Retinal pigment epithelial cell (primary cell): ENCODE measurements around the gene ZNF710.

Source experiments
- DNase-seq: peaks from one replicate; pipeline ENCODE4 v3.0.0-alpha.2; 2010; ENCODE audit warnings: low read depth
- H3K4me3 ChIP-seq: 2 replicates; pipeline ENCODE4 v1.5.1; 2011; ENCODE audit warnings: mild to moderate bottlenecking, low read length, control low read depth, moderate library complexity
- TF ChIP-seq, protein P1 (sequence below): conservative IDR thresholded peaks from 2 replicates; pipeline ENCODE4 v1.5.1; 2011; ENCODE audit warnings: low read depth, low read length, control low read depth, inconsistent platforms

The ZNF710 gene

DNA sequence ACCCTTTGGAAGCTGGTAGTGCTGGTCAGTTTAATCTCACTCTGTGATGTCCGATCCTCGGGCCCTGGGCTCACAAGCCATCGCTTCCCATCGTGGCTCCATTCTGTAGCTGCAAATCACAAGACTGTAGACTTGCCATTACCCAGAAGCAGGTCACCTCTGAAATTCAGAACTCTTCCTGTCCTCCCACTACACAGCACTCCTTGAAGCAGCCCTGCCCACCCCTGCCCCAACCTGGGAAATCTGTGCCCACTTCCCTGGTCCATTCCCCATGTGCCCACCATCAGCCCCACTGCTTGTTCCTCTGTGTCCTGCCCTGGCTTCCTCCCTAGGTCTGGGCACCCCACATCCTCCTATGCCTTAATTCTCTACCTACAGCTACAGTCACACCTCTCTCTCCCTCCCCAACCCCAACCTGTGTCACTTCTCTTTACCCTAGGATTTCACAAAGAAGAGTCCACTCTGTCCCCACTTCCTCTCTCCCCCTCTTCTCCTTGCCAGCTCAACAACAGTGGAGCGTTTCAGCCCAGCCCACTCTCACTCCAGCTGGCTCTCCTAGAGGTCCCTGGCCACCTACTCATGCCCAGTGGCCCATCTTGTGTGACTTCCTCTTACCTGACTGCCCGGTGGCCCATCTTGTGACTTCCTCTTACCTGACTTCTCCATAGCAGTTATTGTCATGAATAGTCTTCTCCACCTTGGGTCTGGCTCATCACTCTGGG, 8.3 kb downstream of the ZNF710 start:
- no peak for DNase-seq
- no peak overlapping the region for H3K4me3 ChIP-seq
- TF ChIP-seq, protein P1, sequence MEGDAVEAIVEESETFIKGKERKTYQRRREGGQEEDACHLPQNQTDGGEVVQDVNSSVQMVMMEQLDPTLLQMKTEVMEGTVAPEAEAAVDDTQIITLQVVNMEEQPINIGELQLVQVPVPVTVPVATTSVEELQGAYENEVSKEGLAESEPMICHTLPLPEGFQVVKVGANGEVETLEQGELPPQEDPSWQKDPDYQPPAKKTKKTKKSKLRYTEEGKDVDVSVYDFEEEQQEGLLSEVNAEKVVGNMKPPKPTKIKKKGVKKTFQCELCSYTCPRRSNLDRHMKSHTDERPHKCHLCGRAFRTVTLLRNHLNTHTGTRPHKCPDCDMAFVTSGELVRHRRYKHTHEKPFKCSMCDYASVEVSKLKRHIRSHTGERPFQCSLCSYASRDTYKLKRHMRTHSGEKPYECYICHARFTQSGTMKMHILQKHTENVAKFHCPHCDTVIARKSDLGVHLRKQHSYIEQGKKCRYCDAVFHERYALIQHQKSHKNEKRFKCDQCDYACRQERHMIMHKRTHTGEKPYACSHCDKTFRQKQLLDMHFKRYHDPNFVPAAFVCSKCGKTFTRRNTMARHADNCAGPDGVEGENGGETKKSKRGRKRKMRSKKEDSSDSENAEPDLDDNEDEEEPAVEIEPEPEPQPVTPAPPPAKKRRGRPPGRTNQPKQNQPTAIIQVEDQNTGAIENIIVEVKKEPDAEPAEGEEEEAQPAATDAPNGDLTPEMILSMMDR: no peak

DNA sequence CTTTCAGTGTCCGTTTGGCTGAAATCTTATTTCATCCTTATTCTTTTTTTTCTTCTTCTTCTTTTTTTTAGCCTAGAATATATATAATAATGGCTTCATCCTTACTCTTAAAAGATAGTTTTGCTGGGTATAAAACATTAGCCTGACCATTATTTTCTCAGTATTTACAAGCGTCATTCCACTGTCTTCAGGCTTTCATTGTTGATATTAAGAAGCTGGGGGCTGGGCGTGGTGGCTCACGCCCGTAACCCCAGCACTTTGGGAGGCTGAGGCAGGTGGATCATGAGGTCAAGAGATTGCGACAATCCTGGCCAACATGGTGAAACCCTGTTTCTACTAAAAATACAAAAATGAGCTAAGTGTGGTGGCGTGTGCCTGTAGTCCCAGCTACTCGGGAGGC, 10.6 kb downstream of the ZNF710 start:
- TF ChIP-seq, protein P1: no peak

GRCh38 chr15:90013503-90013937, 12.4 kb downstream of the ZNF710 start:
- no peak for DNase-seq
- TF ChIP-seq, protein P1: no peak
- no peak overlapping the region for H3K4me3 ChIP-seq

More for the DNA sequence above, 10.6 kb downstream of the ZNF710 start:
- DNase-seq: no peak
- H3K4me3 ChIP-seq: no peak overlapping the region

DNA sequence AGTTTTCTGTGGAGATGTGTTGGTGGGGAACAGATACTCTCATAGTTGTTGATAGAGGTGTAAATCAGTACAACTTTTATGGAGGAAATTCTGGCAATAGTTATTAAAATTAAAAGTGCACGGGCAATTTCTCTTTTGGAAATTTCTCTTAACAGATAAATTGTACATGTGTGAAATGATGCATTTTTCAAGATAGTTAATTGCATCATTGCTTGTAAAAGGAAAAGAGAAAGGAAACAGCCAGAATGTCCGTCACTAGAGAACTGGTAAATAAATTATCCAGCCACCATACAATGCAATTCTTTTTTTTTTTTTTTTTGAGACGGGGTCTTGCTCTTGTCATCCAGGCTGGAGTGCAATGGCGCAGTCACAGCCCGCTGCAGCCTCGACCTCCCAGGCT, 14.2 kb downstream of the ZNF710 start:
- DNase-seq: no peak
- TF ChIP-seq, protein P1: no peak
- H3K4me3 ChIP-seq: no peak overlapping the region

DNA sequence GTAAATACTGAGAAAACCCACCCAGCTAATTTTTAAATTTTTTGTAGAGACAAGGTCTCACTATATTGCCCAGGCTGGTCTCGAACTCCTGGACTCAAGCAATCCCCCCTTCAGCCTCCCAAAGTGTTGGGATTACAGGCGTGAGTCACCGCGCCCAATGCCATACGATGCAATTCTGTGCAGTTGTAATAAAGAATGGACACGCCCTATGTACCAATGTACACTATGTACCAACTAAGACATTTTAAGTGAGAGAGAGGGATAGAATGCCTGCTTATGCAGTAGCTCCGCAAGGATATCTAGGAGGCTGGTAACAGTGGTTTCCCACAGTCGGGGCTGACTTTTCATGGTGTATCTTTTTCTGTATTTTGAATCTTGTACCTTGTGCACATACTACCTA, 14.6 kb downstream of the ZNF710 start:
- H3K4me3 ChIP-seq: no peak overlapping the region
- DNase-seq: no peak
- TF ChIP-seq, protein P1: no peak

GRCh38 chr15:90016721-90017120, 15.6 kb downstream of the ZNF710 start:
- H3K4me3 ChIP-seq: no peak overlapping the region
- no peak for DNase-seq
- TF ChIP-seq, protein P1: no peak

DNA sequence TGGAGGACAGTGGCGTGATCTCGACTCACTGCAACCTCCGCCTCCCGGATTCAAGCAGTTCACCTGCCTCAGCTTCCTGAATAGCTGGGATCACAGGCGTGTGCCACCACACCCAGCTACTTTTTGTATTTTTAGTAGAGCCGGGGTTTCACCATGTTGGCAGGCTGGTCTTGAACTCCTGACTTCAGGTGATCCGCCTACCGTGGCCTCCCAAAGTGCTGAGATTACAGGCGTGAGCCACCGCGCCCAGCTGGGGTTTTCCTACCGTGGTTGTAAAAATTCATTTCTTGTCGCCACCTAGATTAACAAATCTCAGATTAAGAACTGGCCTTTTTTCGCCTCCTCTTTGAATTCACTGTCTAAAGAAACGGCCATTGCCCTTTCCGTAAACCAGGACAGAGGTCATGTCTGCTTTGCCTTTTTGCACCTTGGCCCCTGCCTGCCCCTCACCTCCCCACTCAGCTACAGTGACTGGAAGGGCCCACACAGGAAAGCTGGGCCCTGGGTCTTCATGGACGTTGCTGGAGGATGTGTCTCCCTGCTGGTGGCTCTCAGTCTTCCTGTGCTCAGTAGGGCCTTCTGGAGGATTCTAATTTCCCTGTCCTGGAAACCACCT, 17.2 kb downstream of the ZNF710 start:
- no peak overlapping the region for H3K4me3 ChIP-seq
- DNase-seq: no peak
- TF ChIP-seq, protein P1: no peak
